SH-SY5Y (cell line): ENCODE results near the gene GPR62.

Experiments
- GATA2 ChIP-seq: IDR thresholded peaks from 2 replicates; pipeline ENCODE4 v1.6.1; 2011; ENCODE audit warnings: mild to moderate bottlenecking, low read depth, low read length
- GATA3 ChIP-seq: IDR thresholded peaks from 2 replicates; pipeline ENCODE4 v1.6.1; 2011; ENCODE audit warnings: low read depth, mild to moderate bottlenecking, low read length, moderate library complexity

DNA sequence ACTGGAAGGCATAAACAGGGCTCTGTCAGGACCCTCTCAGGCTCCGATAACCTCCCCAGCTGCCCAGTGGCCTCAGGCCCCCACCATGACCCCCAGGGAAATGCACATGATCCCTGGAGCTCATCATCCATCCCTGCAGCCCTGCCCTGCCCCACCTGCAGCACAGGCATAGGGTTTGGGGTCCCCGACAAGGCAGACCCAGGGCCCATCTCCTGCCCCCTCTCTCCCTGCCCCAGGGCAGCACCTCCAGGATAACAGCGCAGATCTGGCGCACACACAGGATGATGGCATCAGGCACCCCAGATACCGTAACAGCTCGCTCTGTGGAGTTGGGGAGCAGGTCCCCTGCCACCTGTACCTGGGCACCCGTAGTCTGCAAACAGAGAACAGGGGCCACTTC lies 4.5 kb downstream of the GPR62 start:
- TF ChIP-seq GATA2 = no peak
- no peak for TF ChIP-seq GATA3
